ENCODE results near the gene PTGER3. TPM values are rescaled to one million over a fixed set of nuclear protein-coding genes. Genes with fewer than 3 reads are reported as not detected.

The PTGER3 gene
- total RNA-seq, 1 donor from 2014 or later, result under 0.01 TPM

- no peaks in the 10 kb centered on the region for H3K36me3 ChIP-seq (ENCODE audit: control insufficient read depth, insufficient read depth, low read length)
- H3K27me3 ChIP-seq (ENCODE audit: control insufficient read depth, insufficient read depth, low read length), result peaks cover 22% of the 10 kb centered on the region
- no peak overlapping the region for H3K4me3 ChIP-seq (ENCODE audit: low read depth, low read length)
- DNase-seq (ENCODE audit: low read depth), result peak; percentile 75
- no peak for FAIRE-seq
- peak; percentile 69 for TF ChIP-seq CTCF (IDR thresholded peaks at IDR 0.05; ENCODE audit: insufficient read depth, low read length, severe bottlenecking)
Observed at GRCh38 chr1:71049951-71050598, 2.5 kb upstream of the PTGER3 start.

- no peak for DNase-seq (ENCODE audit: low read depth)
- H3K27me3 ChIP-seq (ENCODE audit: control insufficient read depth, insufficient read depth, low read length), result peaks cover 23% of the 10 kb centered on the region
Observed at GRCh38 chr1:71046891-71047634, 553 bp downstream of the PTGER3 start.

GRCh38 chr1:71045463-71046028 is 2.1 kb downstream of the PTGER3 start:
- H3K36me3 ChIP-seq (ENCODE audit: control insufficient read depth, insufficient read depth, low read length), result no peaks in the 10 kb centered on the region
- H3K4me3 ChIP-seq (ENCODE audit: low read depth, low read length), result no peak overlapping the region
- FAIRE-seq, result no peak
- TF ChIP-seq CTCF (IDR thresholded peaks at IDR 0.05; ENCODE audit: insufficient read depth, low read length, severe bottlenecking), result no peak
- no peak for DNase-seq (ENCODE audit: low read depth)
- H3K27me3 ChIP-seq (ENCODE audit: control insufficient read depth, insufficient read depth, low read length), result peaks cover 23% of the 10 kb centered on the region

More at GRCh38 chr1:71046891-71047634, 553 bp downstream of the PTGER3 start:
- H3K4me3 ChIP-seq (ENCODE audit: low read depth, low read length), result peak overlapping the region; percentile 26
- TF ChIP-seq CTCF (IDR thresholded peaks at IDR 0.05; ENCODE audit: insufficient read depth, low read length, severe bottlenecking), result no peak
- FAIRE-seq, result no peak
- no peaks in the 10 kb centered on the region for H3K36me3 ChIP-seq (ENCODE audit: control insufficient read depth, insufficient read depth, low read length)

- H3K4me3 ChIP-seq (ENCODE audit: low read depth, low read length), result no peak overlapping the region
- H3K27me3 ChIP-seq (ENCODE audit: control insufficient read depth, insufficient read depth, low read length), result peaks cover 23% of the 10 kb centered on the region
- DNase-seq (ENCODE audit: low read depth) (no peak), FAIRE-seq (no peak)
- H3K36me3 ChIP-seq (ENCODE audit: control insufficient read depth, insufficient read depth, low read length), result no peaks in the 10 kb centered on the region
- no peak for TF ChIP-seq CTCF (IDR thresholded peaks at IDR 0.05; ENCODE audit: insufficient read depth, low read length, severe bottlenecking)
Observed at GRCh38 chr1:71044833-71045232, 2.8 kb downstream of the PTGER3 start.

GRCh38 chr1:71043065-71043464 is 4.6 kb downstream of the PTGER3 start:
- no peak for DNase-seq (ENCODE audit: low read depth)
- H3K4me3 ChIP-seq (ENCODE audit: low read depth, low read length), result no peak overlapping the region
- no peaks in the 10 kb centered on the region for H3K36me3 ChIP-seq (ENCODE audit: control insufficient read depth, insufficient read depth, low read length)
- FAIRE-seq, result no peak
- peaks cover 21% of the 10 kb centered on the region for H3K27me3 ChIP-seq (ENCODE audit: control insufficient read depth, insufficient read depth, low read length)
- no peak for TF ChIP-seq CTCF (IDR thresholded peaks at IDR 0.05; ENCODE audit: insufficient read depth, low read length, severe bottlenecking)
